ENCODE results near the gene EHF. TPM values are rescaled to one million over a fixed set of nuclear protein-coding genes. Genes with fewer than 3 reads are reported as not detected.

The EHF gene
- total and polyA plus RNA-seq, 9 of the 15 experiments (the other 6 are each of a cell fraction or from before 2014, with no cell fraction given) = 0.04 to 0.54 (median 0.37) TPM

DNA sequence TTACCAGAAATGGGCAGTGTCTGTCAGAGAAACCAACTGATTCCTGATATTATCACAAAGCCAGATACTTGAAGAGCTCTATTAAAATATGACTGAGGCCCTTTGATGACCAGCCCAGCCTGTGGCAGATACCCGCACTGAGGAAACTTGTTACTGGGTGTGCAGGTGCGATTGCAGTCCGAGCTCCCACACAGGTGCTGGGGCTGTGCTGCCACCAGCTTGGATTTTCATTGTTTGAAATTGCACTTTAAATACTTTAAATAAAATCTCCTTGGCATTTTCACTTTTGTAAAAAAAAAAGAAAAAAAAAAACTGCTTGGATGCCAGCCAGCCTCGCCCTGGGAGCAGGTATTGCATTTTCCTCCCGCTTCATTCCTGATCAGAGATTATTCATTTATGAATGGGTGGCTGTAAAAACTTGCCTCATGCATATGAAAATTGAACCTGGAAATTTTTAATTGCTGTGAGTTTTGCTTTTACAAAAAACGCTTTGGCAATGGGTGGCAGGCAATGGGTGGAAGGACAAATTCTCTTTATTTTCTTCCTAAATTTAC, 21.2 kb downstream of the EHF start:
- POLR2A ChIA-PET = interaction anchor here (2.2 to 4.3 kb wide), 2 partner anchors 8 to 10 kb away, joined by 9 to 17 read pairs; no protein-coding TSS in a partner anchor
- Histone ChIP-seq H3K4me1 (replicated peaks in 1 of 2; ENCODE audit: control insufficient read depth in 2 of 2, insufficient read depth in 2 of 2, low read length in 2 of 2) (peaks cover 5 to 6% of the 10 kb centered on the region in 2 experiments; a peak in 4 of 5 replicates), H3K27ac (ENCODE audit: extremely low read depth, low read depth, low read length) (no peak overlapping the region), H3K9me3 (replicated peaks; ENCODE audit: control insufficient read depth, insufficient read depth, low read depth, low read length) (no peaks in the 10 kb centered on the region), H2AFZ (ENCODE audit: low read depth, low read length) (no peak overlapping the region), H3K4me2 (ENCODE audit: insufficient read depth, low read length) (no peak overlapping the region), H4K20me1 (replicated peaks; ENCODE audit: control insufficient read depth, insufficient read depth, low read length) (no peaks in the 10 kb centered on the region), H3K9ac (ENCODE audit: insufficient read depth in 1 of 2, low read depth in 2 of 2, low read length in 2 of 2) (no peak overlapping the region), H3K4me3 (no peak overlapping the region), H3K27me3 (ENCODE audit: control insufficient read depth in 2 of 2, insufficient read depth in 2 of 2, low read length in 2 of 2) (no peaks in the 10 kb centered on the region), H3K9me1 (ENCODE audit: control insufficient read depth, insufficient read depth, low read length) (no peaks in the 10 kb centered on the region), H3K36me3 (ENCODE audit: control insufficient read depth, insufficient read depth, low read length) (no peaks in the 10 kb centered on the region), H3K79me2 (ENCODE audit: control insufficient read depth, insufficient read depth, low read length) (no peaks in the 10 kb centered on the region)
- DNase-seq (ENCODE audit: extremely low read depth in 1 of 4, low spot score in 3 of 4) = no peak
- TF ChIP-seq PPARD (CRISPR knock-in tag; IDR thresholded peaks at IDR 0.05) (no peak), RBM14 (IDR thresholded peaks at IDR 0.05; ENCODE audit: borderline replicate concordance, insufficient read depth, low read depth, low read length) (no peak), SETDB1 (IDR thresholded peaks at IDR 0.05; ENCODE audit: low read length) (no peak), ZNF695 (CRISPR knock-in tag; IDR thresholded peaks at IDR 0.05) (no peak), HDAC1 (IDR thresholded peaks at IDR 0.05) (no peak), CXXC5 (CRISPR knock-in tag; IDR thresholded peaks at IDR 0.05) (no peak), JUND (IDR thresholded peaks at IDR 0.05; ENCODE audit: borderline replicate concordance, low read depth, low read length) (no peak), JUND (tag; IDR thresholded peaks at IDR 0.05; ENCODE audit: borderline replicate concordance, low read depth, low read length) (no peak)
- TF ChIP-seq, protein P1, sequence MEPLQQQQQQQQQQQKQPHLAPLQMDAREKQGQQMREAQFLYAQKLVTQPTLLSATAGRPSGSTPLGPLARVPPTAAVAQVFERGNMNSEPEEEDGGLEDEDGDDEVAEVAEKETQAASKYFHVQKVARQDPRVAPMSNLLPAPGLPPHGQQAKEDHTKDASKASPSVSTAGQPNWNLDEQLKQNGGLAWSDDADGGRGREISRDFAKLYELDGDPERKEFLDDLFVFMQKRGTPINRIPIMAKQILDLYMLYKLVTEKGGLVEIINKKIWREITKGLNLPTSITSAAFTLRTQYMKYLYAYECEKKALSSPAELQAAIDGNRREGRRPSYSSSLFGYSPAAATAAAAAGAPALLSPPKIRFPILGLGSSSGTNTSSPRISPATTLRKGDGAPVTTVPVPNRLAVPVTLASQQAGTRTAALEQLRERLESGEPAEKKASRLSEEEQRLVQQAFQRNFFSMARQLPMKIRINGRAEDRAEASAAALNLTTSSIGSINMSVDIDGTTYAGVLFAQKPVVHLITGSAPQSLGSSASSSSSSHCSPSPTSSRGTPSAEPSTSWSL (CRISPR knock-in tag; IDR thresholded peaks at IDR 0.05; ENCODE audit: borderline replicate concordance) = no peak
- TF ChIP-seq, protein P2, sequence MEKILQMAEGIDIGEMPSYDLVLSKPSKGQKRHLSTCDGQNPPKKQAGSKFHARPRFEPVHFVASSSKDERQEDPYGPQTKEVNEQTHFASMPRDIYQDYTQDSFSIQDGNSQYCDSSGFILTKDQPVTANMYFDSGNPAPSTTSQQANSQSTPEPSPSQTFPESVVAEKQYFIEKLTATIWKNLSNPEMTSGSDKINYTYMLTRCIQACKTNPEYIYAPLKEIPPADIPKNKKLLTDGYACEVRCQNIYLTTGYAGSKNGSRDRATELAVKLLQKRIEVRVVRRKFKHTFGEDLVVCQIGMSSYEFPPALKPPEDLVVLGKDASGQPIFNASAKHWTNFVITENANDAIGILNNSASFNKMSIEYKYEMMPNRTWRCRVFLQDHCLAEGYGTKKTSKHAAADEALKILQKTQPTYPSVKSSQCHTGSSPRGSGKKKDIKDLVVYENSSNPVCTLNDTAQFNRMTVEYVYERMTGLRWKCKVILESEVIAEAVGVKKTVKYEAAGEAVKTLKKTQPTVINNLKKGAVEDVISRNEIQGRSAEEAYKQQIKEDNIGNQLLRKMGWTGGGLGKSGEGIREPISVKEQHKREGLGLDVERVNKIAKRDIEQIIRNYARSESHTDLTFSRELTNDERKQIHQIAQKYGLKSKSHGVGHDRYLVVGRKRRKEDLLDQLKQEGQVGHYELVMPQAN (IDR thresholded peaks at IDR 0.05; ENCODE audit: borderline replicate concordance) = no peak
- in situ Hi-C loops (cut with MboI) (no loop called here), intact Hi-C loops (cut with micrococcal nuclease) (no loop called here)
- WGBS (ENCODE audit: insufficient coverage, low coverage, missing lambda C conversion rate) = 78% methylated on average over 6 of the region's 6 CpGs
- FAIRE-seq = no peak
- BruUV-seq (replicated peaks) = no TSS peak
- CTCF ChIA-PET (ENCODE audit: low intra/inter-chr PET ratio) = no interaction called here
- ATAC-seq = no peak

Data from K562 (cell line).